Type B pancreatic cell (in vitro differentiated cells): ENCODE measurements around the gene FAM89A. TPM values are rescaled to one million over a fixed set of nuclear protein-coding genes. Genes with fewer than 3 reads are reported as not detected.
"Not testable (repeated sequence)": the region's sequence is repeated elsewhere in the genome, so short reads cannot be mapped to it uniquely, and the experiment has no call there.

Experiments used
- DNase-seq: peaks from one replicate; pipeline ENCODE4 v3.0.0; 2021; ENCODE audit warnings: mixed read lengths; ENCODE audit not compliant: unreplicated experiment; ENCODE audit errors: extremely low spot score
- H3K27ac Mint-ChIP-seq: 2 replicates; pipeline ENCODE4 v1.8.0; 2021; ENCODE audit warnings: mild to moderate bottlenecking, mixed read lengths
- H3K27me3 Mint-ChIP-seq: 2 replicates; pipeline ENCODE4 v1.8.0; 2021; ENCODE audit warnings: mixed read lengths
- H3K36me3 Mint-ChIP-seq: 2 replicates; pipeline ENCODE4 v1.8.0; 2021; ENCODE audit warnings: mixed read lengths
- H3K4me1 Mint-ChIP-seq: one replicate; pipeline ENCODE4 v1.8.0; 2021; ENCODE audit warnings: mixed read lengths; ENCODE audit not compliant: unreplicated experiment
- H3K4me3 Mint-ChIP-seq: 2 replicates; pipeline ENCODE4 v1.8.0; 2021; ENCODE audit warnings: mild to moderate bottlenecking, mixed read lengths
- H3K9me3 Mint-ChIP-seq: 2 replicates; pipeline ENCODE4 v1.8.0; 2021; ENCODE audit warnings: mixed read lengths
- total RNA-seq: library from RNA; stranded (reverse); gene quantifications from 2 replicates; pipeline ENCODE4 v1.2.1, GENCODE V29; 2021; ENCODE audit warnings: low replicate concordance
- TF ChIP-seq, protein P1 (sequence below): fragments of 200-600 bp; sonication (generic); conservative IDR thresholded peaks from 2 replicates; pipeline ENCODE4 v1.5.0; 2021; ENCODE audit warnings: antibody characterized with exemption, mild to moderate bottlenecking

FAM89A gene
- total RNA-seq, 1 donor from 2014 or later = 11.9 TPM

DNA sequence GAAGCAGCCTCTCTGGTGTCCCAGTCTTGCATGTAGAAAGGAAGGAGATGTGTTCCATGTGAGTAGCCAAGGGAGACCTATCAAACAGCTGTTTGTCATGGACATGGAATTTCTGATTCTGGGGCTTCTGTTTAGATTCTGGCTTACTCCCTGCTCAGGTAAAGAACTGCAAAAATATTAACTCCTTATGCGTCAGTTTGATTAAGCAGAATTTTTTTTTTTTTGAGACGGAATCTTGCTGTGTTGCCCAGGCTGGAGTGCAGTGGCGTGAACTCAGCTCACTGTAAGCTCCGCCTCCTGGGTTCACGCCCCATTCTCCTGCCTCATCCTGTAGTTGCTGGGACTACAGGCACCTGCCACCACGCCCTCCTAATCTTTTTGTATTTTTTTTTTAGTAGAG is 54.3 kb downstream of the FAM89A start:
- Mint-ChIP-seq H3K4me3 (no peak overlapping the region), H3K9me3 (no peaks in the 10 kb centered on the region), H3K4me1 (no peaks in the 10 kb centered on the region), H3K36me3 (peaks cover 3% of the 10 kb centered on the region), H3K27ac (no peak overlapping the region), H3K27me3 (no peaks in the 10 kb centered on the region)
- TF ChIP-seq, protein P1, sequence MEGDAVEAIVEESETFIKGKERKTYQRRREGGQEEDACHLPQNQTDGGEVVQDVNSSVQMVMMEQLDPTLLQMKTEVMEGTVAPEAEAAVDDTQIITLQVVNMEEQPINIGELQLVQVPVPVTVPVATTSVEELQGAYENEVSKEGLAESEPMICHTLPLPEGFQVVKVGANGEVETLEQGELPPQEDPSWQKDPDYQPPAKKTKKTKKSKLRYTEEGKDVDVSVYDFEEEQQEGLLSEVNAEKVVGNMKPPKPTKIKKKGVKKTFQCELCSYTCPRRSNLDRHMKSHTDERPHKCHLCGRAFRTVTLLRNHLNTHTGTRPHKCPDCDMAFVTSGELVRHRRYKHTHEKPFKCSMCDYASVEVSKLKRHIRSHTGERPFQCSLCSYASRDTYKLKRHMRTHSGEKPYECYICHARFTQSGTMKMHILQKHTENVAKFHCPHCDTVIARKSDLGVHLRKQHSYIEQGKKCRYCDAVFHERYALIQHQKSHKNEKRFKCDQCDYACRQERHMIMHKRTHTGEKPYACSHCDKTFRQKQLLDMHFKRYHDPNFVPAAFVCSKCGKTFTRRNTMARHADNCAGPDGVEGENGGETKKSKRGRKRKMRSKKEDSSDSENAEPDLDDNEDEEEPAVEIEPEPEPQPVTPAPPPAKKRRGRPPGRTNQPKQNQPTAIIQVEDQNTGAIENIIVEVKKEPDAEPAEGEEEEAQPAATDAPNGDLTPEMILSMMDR = no peak
- no peak for DNase-seq

DNA sequence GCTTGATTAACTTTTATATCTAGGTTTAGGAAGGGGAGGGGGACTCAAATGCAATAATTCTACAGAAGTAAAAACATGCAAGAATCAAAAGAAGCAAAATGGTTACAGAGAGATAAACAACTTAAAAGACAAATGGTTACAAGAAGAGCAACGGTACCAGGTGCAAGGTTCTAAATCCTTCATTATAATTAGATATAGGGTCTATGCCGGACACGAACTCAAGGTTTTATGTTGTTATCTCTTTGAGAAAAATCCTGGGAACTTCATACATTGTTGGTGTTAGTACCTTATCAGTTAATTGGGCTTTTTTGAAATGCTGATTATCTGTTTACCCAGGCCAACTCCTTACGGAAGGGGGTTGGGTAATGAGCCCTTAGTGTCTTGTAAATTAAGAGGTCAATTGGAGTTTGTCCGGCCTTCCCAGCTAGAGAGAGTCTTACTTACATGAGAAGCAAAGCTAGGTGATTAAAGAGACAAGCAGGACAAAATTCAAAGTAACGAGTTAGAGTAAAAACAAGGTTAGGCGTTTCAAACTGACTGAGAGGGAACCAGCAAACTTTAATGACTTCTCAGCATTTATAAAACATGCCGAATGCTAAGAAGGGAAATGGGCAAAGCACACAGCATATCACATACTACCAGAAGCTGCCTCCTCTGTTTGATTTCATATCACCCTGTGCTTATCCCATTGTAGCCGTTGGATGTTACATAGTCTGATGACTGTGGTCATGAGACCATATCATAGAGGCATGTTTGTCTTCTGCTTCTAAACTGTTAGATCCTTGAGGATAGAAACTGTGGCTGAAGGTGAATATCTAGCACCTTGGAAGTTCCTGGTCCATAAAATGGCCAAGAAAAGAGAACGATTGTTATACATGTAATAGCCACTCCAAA is 55.2 kb downstream of the FAM89A start:
- not testable (repeated sequence) for DNase-seq, H3K4me1 Mint-ChIP-seq, H3K9me3 Mint-ChIP-seq, H3K36me3 Mint-ChIP-seq, H3K27me3 Mint-ChIP-seq, H3K27ac Mint-ChIP-seq, H3K4me3 Mint-ChIP-seq

DNA sequence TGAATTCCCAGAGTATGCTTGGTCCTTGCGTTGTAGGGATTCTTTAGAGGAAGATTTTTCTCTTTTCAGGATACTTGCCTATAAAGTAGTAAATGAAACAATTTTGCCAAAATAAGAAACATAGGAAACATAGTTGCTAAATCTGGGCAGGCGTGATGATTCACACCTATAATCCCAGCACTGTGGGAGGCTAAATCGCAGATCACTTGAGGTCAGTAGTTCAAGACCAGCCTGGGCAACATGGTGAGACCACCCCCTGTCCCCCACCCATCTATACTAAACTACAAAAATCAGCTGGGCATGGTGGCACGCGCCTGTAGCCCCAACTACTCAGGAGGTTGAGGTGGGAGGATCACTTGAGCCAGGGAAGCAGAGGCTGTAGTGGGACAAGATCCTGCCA is 56.2 kb downstream of the FAM89A start:
- DNase-seq = no peak
- Mint-ChIP-seq H3K4me3 (no peak overlapping the region), H3K27ac (no peak overlapping the region), H3K4me1 (peaks cover 10% of the 10 kb centered on the region), H3K27me3 (no peaks in the 10 kb centered on the region), H3K9me3 (no peaks in the 10 kb centered on the region), H3K36me3 (peaks cover 3% of the 10 kb centered on the region)
- TF ChIP-seq, protein P1 = no peak

DNA sequence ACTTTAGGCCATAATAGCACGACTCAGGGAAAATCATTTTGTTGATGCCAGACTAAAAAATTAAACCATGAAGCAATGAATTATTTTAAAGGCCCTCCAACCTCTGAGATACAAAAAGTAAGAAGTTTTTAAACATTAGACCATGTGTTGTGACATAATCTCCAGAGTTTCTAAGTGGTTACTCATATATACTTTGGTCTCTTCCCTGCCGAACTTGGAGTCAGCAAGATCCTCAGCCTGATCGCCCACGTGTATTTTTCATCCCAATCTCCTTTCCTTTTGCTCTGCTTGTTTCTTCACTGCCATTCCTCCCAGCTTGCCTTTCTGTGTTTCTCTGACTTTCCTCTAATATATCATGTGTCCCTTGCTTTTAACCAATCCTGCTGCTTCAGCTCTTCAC is 57.4 kb downstream of the FAM89A start:
- no peak for DNase-seq
- no peak overlapping the region for H3K27ac Mint-ChIP-seq
- TF ChIP-seq, protein P1 = no peak
- no peaks in the 10 kb centered on the region for H3K9me3 Mint-ChIP-seq
- no peak overlapping the region for H3K4me3 Mint-ChIP-seq
- no peaks in the 10 kb centered on the region for H3K27me3 Mint-ChIP-seq
- peaks cover 11% of the 10 kb centered on the region for H3K4me1 Mint-ChIP-seq
- peaks cover 3% of the 10 kb centered on the region for H3K36me3 Mint-ChIP-seq

DNA sequence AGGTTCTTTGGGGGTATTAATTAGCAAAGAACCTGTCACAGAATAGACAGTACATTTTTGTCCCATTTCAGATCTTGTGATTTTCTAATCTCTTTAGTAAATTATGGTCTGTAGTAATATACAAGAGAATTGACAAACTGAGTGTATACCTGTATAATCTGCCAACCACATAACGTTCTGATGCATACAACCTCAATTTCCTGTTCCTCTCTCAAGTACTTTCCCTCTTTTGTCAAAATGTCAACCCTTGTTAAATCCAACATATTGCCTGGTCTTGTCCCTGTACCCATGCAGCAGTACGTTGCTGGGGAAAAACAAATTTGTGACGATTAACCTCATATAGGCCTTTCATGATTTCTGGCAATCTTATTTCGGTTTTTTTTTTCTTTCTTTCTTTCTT is 60.1 kb downstream of the FAM89A start:
- Mint-ChIP-seq H3K36me3 (no peaks in the 10 kb centered on the region), H3K4me1 (peaks cover 16% of the 10 kb centered on the region), H3K9me3 (no peaks in the 10 kb centered on the region), H3K27ac (no peak overlapping the region), H3K4me3 (peak overlapping the region; percentile 98), H3K27me3 (no peaks in the 10 kb centered on the region)
- TF ChIP-seq, protein P1 = no peak
- DNase-seq = no peak

DNA sequence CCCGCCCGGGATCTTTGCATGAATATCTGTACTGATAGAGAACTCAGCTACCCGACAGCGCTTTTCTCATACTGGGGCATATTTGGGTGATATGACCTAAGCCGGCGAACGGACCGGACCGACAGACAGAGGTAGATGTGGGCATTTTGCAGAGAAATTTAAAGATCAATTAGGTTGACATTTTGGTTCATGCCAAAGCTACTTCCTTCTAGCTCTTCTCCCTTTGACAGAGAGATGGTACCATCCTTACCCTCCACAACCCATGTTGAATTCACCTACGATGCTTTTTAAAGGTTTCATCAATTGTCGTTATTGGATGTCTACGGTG is 60.7 kb downstream of the FAM89A start:
- peak overlapping the region; percentile 98 for H3K4me3 Mint-ChIP-seq
- H3K36me3 Mint-ChIP-seq = no peaks in the 10 kb centered on the region
- H3K9me3 Mint-ChIP-seq = no peaks in the 10 kb centered on the region
- no peaks in the 10 kb centered on the region for H3K27me3 Mint-ChIP-seq
- H3K4me1 Mint-ChIP-seq = peaks cover 16% of the 10 kb centered on the region
- DNase-seq = no peak
- TF ChIP-seq, protein P1 = no peak
- H3K27ac Mint-ChIP-seq = peak overlapping the region; percentile 87
